ENCODE measurements around the gene CENPB. TPM values are rescaled to one million over a fixed set of nuclear protein-coding genes. Genes with fewer than 3 reads are reported as not detected.
A peak's percentile ranks its signal among the peaks of the same experiment; 100 is the strongest.
"Not testable (repeated sequence)": the region's sequence is repeated elsewhere in the genome, so short reads cannot be mapped to it uniquely, and the experiment has no call there.

Gene CENPB
- total and polyA plus RNA-seq, 4 donors = 35.9 to 113 (median 79.4) TPM

GRCh38 chr20:3795511-3796468 is 9.2 kb upstream of the CENPB start, which contains the start of gene CDC25B:
TSS of gene CDC25B (plus strand) at chr20:3796310. CDS start at chr20:3796532, 222 bp downstream.
- 1% methylated on average over 59 to 67 of the region's 69 CpGs for WGBS, 2 donors

GRCh38 chr20:3794701-3795420 is 8.3 kb upstream of the CENPB start:
- Histone ChIP-seq H3K27ac (ENCODE audit: low read depth in 1 of 2, low read length in 1 of 2) (peak overlapping the region; percentile 39 to 98), H3K9me3 (ENCODE audit: control insufficient read depth in 4 of 4, insufficient read depth in 3 of 4, low read length in 3 of 4) (no peaks in the 10 kb centered on the region), H3K27me3 (ENCODE audit: control insufficient read depth in 3 of 3, insufficient read depth in 3 of 3, low read length in 2 of 3) (no peaks in the 10 kb centered on the region), H3K9ac (ENCODE audit: insufficient read depth in 1 of 2, low read length in 2 of 2) (peak overlapping the region in 1 of 2 donors; percentile 92), H3K36me3 (ENCODE audit: control insufficient read depth in 4 of 4, insufficient read depth in 4 of 4, low read length in 4 of 4) (peaks cover 0 to 11% (median under 1%) of the 10 kb centered on the region in 4 donors), H3K4me1 (ENCODE audit: control insufficient read depth in 5 of 5, insufficient read depth in 5 of 5, low read length in 5 of 5) (peaks cover 0 to 40% (median 13%) of the 10 kb centered on the region in 5 donors), H3K4me3 (no peak overlapping the region)
- DNase-seq (no peak), ATAC-seq (ENCODE audit: insufficient read depth, low FRiP score) (no peak)
- no peak for TF ChIP-seq CTCF (IDR thresholded peaks at IDR 0.05; ENCODE audit: control extremely low read depth, extremely low read depth)
- WGBS, 2 donors = 86 to 92% methylated on average over 25 of the region's 25 CpGs

More at GRCh38 chr20:3795511-3796468, 9.2 kb upstream of the CENPB start, which contains the start of gene CDC25B:
- no peak for TF ChIP-seq CTCF (IDR thresholded peaks at IDR 0.05; ENCODE audit: control extremely low read depth, extremely low read depth)
- peaks cover 0 to 40% (median 14%) of the 10 kb centered on the region in 5 donors for H3K4me1 ChIP-seq (ENCODE audit: control insufficient read depth in 5 of 5, insufficient read depth in 5 of 5, low read length in 5 of 5)
- peak within 1 kb of the TSS; percentile 86 to 92 for H3K9ac ChIP-seq (ENCODE audit: insufficient read depth in 1 of 2, low read length in 2 of 2)
- ATAC-seq (ENCODE audit: insufficient read depth, low FRiP score) = peak; percentile 92
- H3K36me3 ChIP-seq (ENCODE audit: control insufficient read depth in 4 of 4, insufficient read depth in 4 of 4, low read length in 4 of 4) = peaks cover 0 to 20% (median 7%) of the 10 kb centered on the region in 4 donors
- peak within 1 kb of the TSS; percentile 96 to 98 for H3K27ac ChIP-seq (ENCODE audit: low read depth in 1 of 2, low read length in 1 of 2)
- no peaks in the 10 kb centered on the region for H3K9me3 ChIP-seq (ENCODE audit: control insufficient read depth in 4 of 4, insufficient read depth in 3 of 4, low read length in 3 of 4)
- DNase-seq = peak; percentile 96 to 97 (median 96)
- H3K4me3 ChIP-seq = peak within 1 kb of the TSS; percentile 87
- no peaks in the 10 kb centered on the region for H3K27me3 ChIP-seq (ENCODE audit: control insufficient read depth in 3 of 3, insufficient read depth in 3 of 3, low read length in 2 of 3)

- H3K27me3 ChIP-seq (ENCODE audit: control insufficient read depth in 3 of 3, insufficient read depth in 3 of 3, low read length in 2 of 3); H3K4me3 ChIP-seq; H3K9me3 ChIP-seq (ENCODE audit: control insufficient read depth in 4 of 4, insufficient read depth in 3 of 4, low read length in 3 of 4); H3K27ac ChIP-seq (ENCODE audit: low read depth in 1 of 2, low read length in 1 of 2); DNase-seq; ATAC-seq (ENCODE audit: insufficient read depth, low FRiP score); H3K36me3 ChIP-seq (ENCODE audit: control insufficient read depth in 4 of 4, insufficient read depth in 4 of 4, low read length in 4 of 4); H3K9ac ChIP-seq (ENCODE audit: insufficient read depth in 1 of 2, low read length in 2 of 2): not testable (repeated sequence)
- WGBS, 2 donors = 82 to 97% methylated on average over 1 of the region's 3 CpGs
- peaks cover 0 to 33% (median 8%) of the 10 kb centered on the region in 5 donors for H3K4me1 ChIP-seq (ENCODE audit: control insufficient read depth in 5 of 5, insufficient read depth in 5 of 5, low read length in 5 of 5)
Observed at GRCh38 chr20:3794168-3794567, 7.6 kb upstream of the CENPB start.

GRCh38 chr20:3789201-3789600 is 2.7 kb upstream of the CENPB start:
- not testable (repeated sequence) for H3K27ac ChIP-seq (ENCODE audit: low read depth in 1 of 2, low read length in 1 of 2); ATAC-seq (ENCODE audit: insufficient read depth, low FRiP score)
- whole genome bisulfite sequencing, 2 donors = 95% methylated on average over 4 of the region's 4 CpGs

More at GRCh38 chr20:3789201-3789600, 2.7 kb upstream of the CENPB start:
- not testable (repeated sequence) for H3K4me3 ChIP-seq; DNase-seq; H3K9ac ChIP-seq (ENCODE audit: insufficient read depth in 1 of 2, low read length in 2 of 2); H3K27me3 ChIP-seq (ENCODE audit: control insufficient read depth in 3 of 3, insufficient read depth in 3 of 3, low read length in 2 of 3); H3K9me3 ChIP-seq (ENCODE audit: control insufficient read depth in 4 of 4, insufficient read depth in 3 of 4, low read length in 3 of 4)
- peaks cover 10 to 27% (median 16%) of the 10 kb centered on the region in 5 donors for H3K4me1 ChIP-seq (ENCODE audit: control insufficient read depth in 5 of 5, insufficient read depth in 5 of 5, low read length in 5 of 5)
- H3K36me3 ChIP-seq (ENCODE audit: control insufficient read depth in 4 of 4, insufficient read depth in 4 of 4, low read length in 4 of 4) = peaks cover 0 to 11% (median 7%) of the 10 kb centered on the region in 4 donors

Measured in lung (tissue), 12 donors.